ENCODE data around the gene SLIT3.
A peak's percentile ranks its signal among the peaks of the same experiment; 100 is the strongest.

Gene SLIT3

GRCh38 chr5:169272111-169272510 is 28.8 kb downstream of the SLIT3 start:
- H3K27ac ChIP-seq (ENCODE audit: extremely low read depth, low read depth, low read length) = no peak overlapping the region
- H3K4me3 ChIP-seq (ENCODE audit: low read depth, low read length) = no peak overlapping the region
- no peaks in the 10 kb centered on the region for H3K9me3 ChIP-seq (ENCODE audit: control insufficient read depth, insufficient read depth, low read depth, low read length)
- no peaks in the 10 kb centered on the region for H3K4me1 ChIP-seq (ENCODE audit: control insufficient read depth, insufficient read depth, low read length)
- H3K36me3 ChIP-seq (ENCODE audit: control insufficient read depth in 2 of 2, insufficient read depth in 1 of 2, low read length in 2 of 2) = no peaks in the 10 kb centered on the region
- POLR2A ChIA-PET = no interaction called here
- CTCF ChIA-PET = interaction anchor here (0.5 to 1.0 kb wide), 2 partner anchors 13 to 281 kb away, joined by 3 to 4 read pairs; no protein-coding TSS in a partner anchor
- no peak for TF ChIP-seq BCL6B (tag by site-specific recombination; IDR thresholded peaks at IDR 0.05)
- no peak for TF ChIP-seq KLF1 (tag by site-specific recombination; IDR thresholded peaks at IDR 0.05)
- TF ChIP-seq ZNF266 (tag by site-specific recombination; IDR thresholded peaks at IDR 0.05; ENCODE audit: low read depth) = no peak
- TF ChIP-seq PRDM6 (tag by site-specific recombination; IDR thresholded peaks at IDR 0.05) = no peak
- TF ChIP-seq ZNF837 (tag by site-specific recombination; IDR thresholded peaks at IDR 0.05) = no peak
- TF ChIP-seq ZNF391 (tag by site-specific recombination; IDR thresholded peaks at IDR 0.05; ENCODE audit: borderline replicate concordance, low read depth) = no peak
- no peak for TF ChIP-seq ZNF211 (tag by site-specific recombination; IDR thresholded peaks at IDR 0.05; ENCODE audit: low read depth)

- no peak for TF ChIP-seq ZBTB11 (tag by site-specific recombination; conservative IDR thresholded peaks at IDR 0.05; ENCODE audit: low read depth)
- CTCF ChIA-PET = interaction anchor here (0.6 to 1.5 kb wide), 6 partner anchors 11 to 311 kb away, joined by 3 to 7 read pairs (median 3); no protein-coding TSS in a partner anchor
- Histone ChIP-seq H3K9me3 (ENCODE audit: control insufficient read depth, insufficient read depth, low read depth, low read length) (no peaks in the 10 kb centered on the region), H3K27ac (ENCODE audit: extremely low read depth, low read depth, low read length) (no peak overlapping the region), H3K4me3 (ENCODE audit: low read depth, low read length) (no peak overlapping the region), H3K4me1 (ENCODE audit: control insufficient read depth, insufficient read depth, low read length) (no peaks in the 10 kb centered on the region), H3K36me3 (ENCODE audit: control insufficient read depth in 2 of 2, insufficient read depth in 1 of 2, low read length in 2 of 2) (no peaks in the 10 kb centered on the region)
- POLR2A ChIA-PET = no interaction called here
Observed at GRCh38 chr5:169270827-169271226, 30.1 kb downstream of the SLIT3 start.

- CTCF ChIA-PET = interaction anchor here (0.8 kb wide), 1 partner anchor 263 kb away, joined by 4 read pairs; no protein-coding TSS in a partner anchor
- POLR2A ChIA-PET = no interaction called here
Observed at GRCh38 chr5:169268019-169268418, 32.9 kb downstream of the SLIT3 start.

GRCh38 chr5:169265888-169266287 is 35.1 kb downstream of the SLIT3 start:
- TF ChIP-seq ZNF558 (tag by site-specific recombination; IDR thresholded peaks at IDR 0.05) = no peak
- POLR2A ChIA-PET = no interaction called here
- H3K9me3 ChIP-seq (ENCODE audit: control insufficient read depth, insufficient read depth, low read depth, low read length) = no peaks in the 10 kb centered on the region
- no peaks in the 10 kb centered on the region for H3K36me3 ChIP-seq (ENCODE audit: control insufficient read depth in 2 of 2, insufficient read depth in 1 of 2, low read length in 2 of 2)
- CTCF ChIA-PET = interaction anchor here (0.7 to 1.0 kb wide), 5 partner anchors 13 to 365 kb away, joined by 3 to 4 read pairs (median 3); no protein-coding TSS in a partner anchor
- no peak overlapping the region for H3K27ac ChIP-seq (ENCODE audit: extremely low read depth, low read depth, low read length)
- H3K4me1 ChIP-seq (ENCODE audit: control insufficient read depth, insufficient read depth, low read length) = no peaks in the 10 kb centered on the region
- no peak overlapping the region for H3K4me3 ChIP-seq (ENCODE audit: low read depth, low read length)

More at GRCh38 chr5:169268019-169268418, 32.9 kb downstream of the SLIT3 start:
- TF ChIP-seq ZBTB1 (tag by site-specific recombination; IDR thresholded peaks at IDR 0.05) (no peak), TRIM28 (IDR thresholded peaks at IDR 0.05; ENCODE audit: borderline replicate concordance, low read length) (no peak), FEZF1 (tag by site-specific recombination; IDR thresholded peaks at IDR 0.05) (peak; percentile 25; the same call in 1 of the 2 replicates), ZNF768 (tag by site-specific recombination; IDR thresholded peaks at IDR 0.05) (no peak), ZNF610 (tag by site-specific recombination; IDR thresholded peaks at IDR 0.05; ENCODE audit: borderline replicate concordance) (no peak)
- no peaks in the 10 kb centered on the region for H3K4me1 ChIP-seq (ENCODE audit: control insufficient read depth, insufficient read depth, low read length)
- no peaks in the 10 kb centered on the region for H3K36me3 ChIP-seq (ENCODE audit: control insufficient read depth in 2 of 2, insufficient read depth in 1 of 2, low read length in 2 of 2)
- H3K27ac ChIP-seq (ENCODE audit: extremely low read depth, low read depth, low read length) = no peak overlapping the region
- H3K4me3 ChIP-seq (ENCODE audit: low read depth, low read length) = no peak overlapping the region
- H3K9me3 ChIP-seq (ENCODE audit: control insufficient read depth, insufficient read depth, low read depth, low read length) = no peaks in the 10 kb centered on the region
